Hepatic stellate cell (primary cell): ENCODE data around the gene CD300LG.
"Not testable (repeated sequence)": the region's sequence is repeated elsewhere in the genome, so short reads cannot be mapped to it uniquely, and the experiment has no call there.

ENCODE experiments used
- DNase-seq: peaks from one replicate; pipeline ENCODE4 v3.0.0; 2011; ENCODE audit warnings: low spot score

Gene CD300LG

GRCh38 chr17:43855061-43855460 lies 8.1 kb downstream of the CD300LG start:
- no peak for DNase-seq

GRCh38 chr17:43856141-43856540 lies 9.2 kb downstream of the CD300LG start:
- DNase-seq: no peak

GRCh38 chr17:43857141-43857540 lies 10.2 kb downstream of the CD300LG start:
- no peak for DNase-seq

- no peak for DNase-seq
Measured at GRCh38 chr17:43857957-43858600, 11.1 kb downstream of the CD300LG start.

GRCh38 chr17:43860077-43860725 lies 13.2 kb downstream of the CD300LG start:
- no peak for DNase-seq

GRCh38 chr17:43860927-43861622 lies 14.1 kb downstream of the CD300LG start:
- no peak for DNase-seq

GRCh38 chr17:43861960-43862359 lies 15.0 kb downstream of the CD300LG start:
- DNase-seq: no peak

GRCh38 chr17:43864161-43864984 lies 17.4 kb downstream of the CD300LG start:
- no peak for DNase-seq

- no peak for DNase-seq
Measured at GRCh38 chr17:43868226-43868994, 21.4 kb downstream of the CD300LG start.

- not testable (repeated sequence) for DNase-seq
Measured at GRCh38 chr17:43869031-43869430, 22.1 kb downstream of the CD300LG start.

- DNase-seq: no peak
Measured at GRCh38 chr17:43871946-43872690, 25.1 kb downstream of the CD300LG start.

GRCh38 chr17:43873091-43873490 lies 26.1 kb downstream of the CD300LG start:
- DNase-seq: no peak

GRCh38 chr17:43873815-43874214 lies 26.8 kb downstream of the CD300LG start:
- no peak for DNase-seq

- DNase-seq: no peak
Measured at GRCh38 chr17:43874293-43874692, 27.3 kb downstream of the CD300LG start.

GRCh38 chr17:43875476-43876147 lies 28.6 kb downstream of the CD300LG start:
- no peak for DNase-seq

GRCh38 chr17:43877031-43877430 lies 30.1 kb downstream of the CD300LG start:
- DNase-seq: no peak

- DNase-seq: no peak
Measured at GRCh38 chr17:43877451-43878155, 30.6 kb downstream of the CD300LG start.

- peak; percentile 95 for DNase-seq
Measured at GRCh38 chr17:43878260-43879175, 31.5 kb downstream of the CD300LG start.
